Suprapubic skin (tissue), 4 donors: ENCODE data around the gene NUMA1. TPM values are rescaled to one million over a fixed set of nuclear protein-coding genes. Genes with fewer than 3 reads are reported as not detected.

ENCODE experiments used
- DNase-seq, 2 donors: peaks; one replicate each; pipeline ENCODE4 v3.0.0-alpha.2; 2019; ENCODE audit warnings: low spot score in 2 of 2
- H3K27ac ChIP-seq: fragments of 200-600 bp; sonication (generic); one replicate; pipeline ENCODE4 v1.5.1; 2019
- H3K27me3 ChIP-seq: fragments of 200-600 bp; sonication (generic); one replicate; pipeline ENCODE4 v1.5.1; 2019
- H3K36me3 ChIP-seq: fragments of 200-600 bp; sonication (generic); one replicate; pipeline ENCODE4 v1.5.1; 2019
- H3K4me1 ChIP-seq: fragments of 200-600 bp; sonication (generic); one replicate; pipeline ENCODE4 v1.5.1; 2019
- H3K4me3 ChIP-seq: fragments of 200-600 bp; sonication (generic); one replicate; pipeline ENCODE4 v1.5.1; 2019; ENCODE audit warnings: mild to moderate bottlenecking
- H3K9me3 ChIP-seq: fragments of 200-600 bp; sonication (generic); one replicate; pipeline ENCODE4 v1.5.1; 2019
- CTCF ChIP-seq, 2 donors: fragments of 200-600 bp in 1 of 2; fragments of 450-650 bp in 1 of 2; sonication (generic) in 1 of 2; IDR thresholded peaks; one replicate each; pipeline ENCODE4 v1.5.1; 2016 to 2019; ENCODE audit warnings: antibody characterized with exemption in 2 of 2, mild to moderate bottlenecking in 1 of 2, moderate library complexity in 1 of 2
- EP300 ChIP-seq: sonication (generic); formaldehyde crosslinking; IDR thresholded peaks from one replicate; pipeline ENCODE4 v1.6.1; 2017; ENCODE audit warnings: antibody characterized with exemption
- POLR2A ChIP-seq, 2 donors: fragments of 450-650 bp; IDR thresholded peaks; one replicate each; pipeline ENCODE4 v1.6.1; 2017; ENCODE audit warnings: antibody characterized with exemption in 2 of 2, mild to moderate bottlenecking in 2 of 2, moderate library complexity in 2 of 2
- POLR2AphosphoS5 ChIP-seq, 3 donors: sonication (generic); formaldehyde crosslinking; IDR thresholded peaks; one replicate each; pipeline ENCODE4 v1.6.1; 2017; ENCODE audit warnings: antibody characterized with exemption in 3 of 3
- WGBS: methylation state at CpG from one replicate; pipeline ENCODE4 v1.1.5; 2018; 5-methylcytosine and 5-hydroxymethylcytosine counted together
- total RNA-seq, 4 donors: library from RNA; depleted of rRNA; stranded (reverse); fragments of >200 nt; gene quantifications; one replicate each; pipeline ENCODE4 v1.1.0, GENCODE V29; 2016

NUMA1 gene
- total RNA-seq, 4 donors from 2014 or later: 296 to 845 (median 452) TPM

DNA sequence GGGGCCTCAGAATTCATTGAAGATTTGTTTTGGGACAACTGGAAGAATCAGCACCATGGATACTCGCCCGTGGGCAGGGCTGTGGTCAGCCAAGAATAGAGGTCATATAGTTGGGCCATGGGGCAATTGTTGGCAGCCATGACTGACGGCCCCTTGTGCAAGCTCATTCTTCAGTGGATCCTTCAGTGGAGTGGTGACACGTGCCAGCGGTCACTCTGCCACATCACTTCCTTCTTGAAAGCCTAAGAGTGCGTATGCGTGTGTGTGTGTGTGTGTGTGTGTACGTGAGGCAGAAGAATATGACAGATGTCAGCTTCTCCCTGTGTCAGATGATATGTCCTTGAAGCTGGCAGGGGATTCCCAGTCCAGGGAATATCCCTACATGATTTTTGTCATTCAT, 83.4 kb downstream of the NUMA1 start:
- DNase-seq: peak in 1 of 2 donors; percentile 61

DNA sequence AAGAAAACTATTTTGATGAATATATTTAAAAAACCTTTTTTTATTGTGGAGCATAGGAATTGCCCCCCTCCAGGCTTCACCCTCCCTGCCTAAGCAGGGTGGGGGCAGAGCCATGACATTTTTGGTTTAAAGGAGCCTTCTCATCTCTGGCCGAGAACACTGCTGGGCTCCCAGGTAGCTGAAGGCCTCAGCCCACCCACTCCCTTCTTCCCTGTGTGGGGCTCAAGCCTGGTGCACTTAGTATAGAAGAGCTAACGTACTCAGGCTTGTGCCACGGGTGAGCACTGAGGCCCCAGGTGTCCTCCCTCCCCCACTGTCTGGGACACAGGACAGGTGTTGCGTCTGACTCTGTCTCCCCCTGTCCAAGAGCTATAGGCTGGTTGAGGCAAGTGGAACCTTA, 83.8 kb downstream of the NUMA1 start:
- Histone ChIP-seq H3K4me1 (peaks cover 20% of the 10 kb centered on the region), H3K27ac (no peak overlapping the region)

More for the DNA sequence above, 83.4 kb downstream of the NUMA1 start:
- H3K9me3 ChIP-seq: no peaks in the 10 kb centered on the region
- H3K4me1 ChIP-seq: peaks cover 20% of the 10 kb centered on the region
- WGBS: 88% methylated on average over 7 of the region's 8 CpGs
- H3K36me3 ChIP-seq: peaks cover 22% of the 10 kb centered on the region
- H3K27me3 ChIP-seq: no peaks in the 10 kb centered on the region
- H3K4me3 ChIP-seq: no peak overlapping the region
- TF ChIP-seq CTCF (IDR thresholded peaks at IDR 0.05) (no peak), POLR2AphosphoS5 (IDR thresholded peaks at IDR 0.05) (no peak), EP300 (no peak), POLR2A (IDR thresholded peaks at IDR 0.05) (no peak)
- no peak overlapping the region for H3K27ac ChIP-seq

DNA sequence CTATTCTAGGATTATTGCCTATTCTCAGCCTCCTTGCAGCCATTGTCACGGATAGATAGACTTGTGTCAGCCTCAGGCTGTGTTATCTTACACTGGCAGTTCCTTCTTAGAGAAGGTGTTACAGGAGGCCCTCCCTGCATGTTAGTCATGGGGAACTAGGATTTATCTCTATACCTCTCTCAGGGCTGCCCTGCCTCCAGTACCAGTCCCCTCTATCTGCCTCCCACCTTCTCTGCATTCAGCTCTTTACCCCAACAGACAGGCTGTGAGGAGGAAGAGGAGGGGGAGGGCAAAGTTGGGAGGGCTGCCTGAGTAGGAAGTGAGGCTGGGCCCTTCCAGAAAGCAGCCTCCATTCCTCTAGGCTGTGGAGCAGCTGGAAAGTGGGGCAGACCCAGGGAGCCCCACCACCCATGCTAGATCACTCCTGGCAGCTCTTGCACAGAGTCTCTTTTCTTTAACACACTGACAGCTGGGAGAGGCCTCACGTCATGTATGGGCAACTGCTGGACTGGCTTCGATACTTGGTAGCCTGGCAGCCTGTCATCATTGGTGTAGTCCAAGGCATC, 84.5 kb downstream of the NUMA1 start:
- Histone ChIP-seq H3K4me1 (peaks cover 20% of the 10 kb centered on the region), H3K9me3 (no peaks in the 10 kb centered on the region), H3K27me3 (no peaks in the 10 kb centered on the region), H3K27ac (no peak overlapping the region), H3K4me3 (no peak overlapping the region), H3K36me3 (peaks cover 20% of the 10 kb centered on the region)
- WGBS: 78% methylated on average over 2 of the region's 3 CpGs
- TF ChIP-seq POLR2AphosphoS5 (IDR thresholded peaks at IDR 0.05): no peak
- TF ChIP-seq EP300: no peak
- no peak for TF ChIP-seq CTCF (IDR thresholded peaks at IDR 0.05)
- TF ChIP-seq POLR2A (IDR thresholded peaks at IDR 0.05): no peak
- DNase-seq: no peak

More for the DNA sequence above, 83.8 kb downstream of the NUMA1 start:
- peak in 1 of 2 donors; percentile 47 for DNase-seq
- Histone ChIP-seq H3K4me3 (no peak overlapping the region), H3K9me3 (no peaks in the 10 kb centered on the region), H3K27me3 (no peaks in the 10 kb centered on the region), H3K36me3 (peaks cover 21% of the 10 kb centered on the region)
- TF ChIP-seq CTCF (IDR thresholded peaks at IDR 0.05) (no peak), EP300 (no peak), POLR2AphosphoS5 (IDR thresholded peaks at IDR 0.05) (no peak), POLR2A (IDR thresholded peaks at IDR 0.05) (no peak)
- WGBS: 91% methylated on average over 4 of the region's 4 CpGs

DNA sequence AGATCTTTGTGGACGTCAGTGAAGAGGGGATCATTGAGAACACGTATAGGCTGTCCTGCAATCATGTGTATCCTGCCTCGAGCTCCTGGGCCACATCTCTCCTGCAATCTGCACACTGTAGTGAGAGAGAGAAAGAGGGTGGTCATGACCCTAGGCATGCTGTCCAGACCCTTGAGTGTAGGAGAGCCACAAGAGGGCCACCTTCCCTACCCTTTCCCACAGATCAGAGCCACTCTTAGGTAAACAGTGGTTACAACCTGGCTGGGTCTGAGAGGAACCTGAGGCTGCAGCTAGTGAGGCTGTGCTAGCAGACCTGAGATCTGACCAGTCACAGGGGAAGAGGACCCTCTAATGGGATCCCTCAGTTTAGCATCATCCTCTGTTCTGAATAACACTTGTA, 85.6 kb downstream of the NUMA1 start:
- no peaks in the 10 kb centered on the region for H3K27me3 ChIP-seq
- H3K4me1 ChIP-seq: peaks cover 11% of the 10 kb centered on the region
- 91% methylated on average over 3 of the region's 3 CpGs for WGBS
- H3K27ac ChIP-seq: no peak overlapping the region
- peaks cover 21% of the 10 kb centered on the region for H3K36me3 ChIP-seq
- no peak overlapping the region for H3K4me3 ChIP-seq
- TF ChIP-seq CTCF (IDR thresholded peaks at IDR 0.05) (no peak), EP300 (no peak), POLR2A (IDR thresholded peaks at IDR 0.05) (no peak), POLR2AphosphoS5 (IDR thresholded peaks at IDR 0.05) (no peak)
- H3K9me3 ChIP-seq: no peaks in the 10 kb centered on the region
- DNase-seq: no peak

DNA sequence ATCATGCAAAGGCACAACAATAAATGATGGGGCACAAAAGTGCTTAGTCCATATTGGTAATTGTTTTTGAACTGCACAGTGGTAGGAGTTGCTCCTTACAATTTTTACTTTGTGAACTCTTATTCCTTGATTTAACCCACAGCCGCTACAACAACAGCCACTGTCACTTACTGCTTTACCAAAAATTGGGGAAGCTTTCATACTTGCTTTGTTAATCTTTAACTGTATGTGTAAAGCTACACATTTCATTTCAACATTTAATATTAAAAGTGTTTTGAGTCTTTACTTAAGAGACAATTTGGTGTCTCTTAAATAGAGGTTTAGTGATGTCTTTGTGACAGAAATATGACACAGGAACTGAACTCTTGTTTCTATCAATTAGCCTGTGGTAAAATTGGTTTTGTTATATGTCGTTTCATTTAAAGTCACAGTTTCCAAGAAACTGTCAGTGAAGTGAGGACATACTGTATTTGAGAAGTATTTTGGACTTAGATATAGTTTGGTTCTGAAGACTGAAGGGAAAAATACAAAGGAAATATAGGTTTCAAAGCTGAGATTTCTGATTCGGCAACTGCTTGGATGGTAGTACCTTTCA, 88.1 kb downstream of the NUMA1 start:
- Histone ChIP-seq H3K36me3 (peaks cover 21% of the 10 kb centered on the region), H3K9me3 (no peaks in the 10 kb centered on the region), H3K4me1 (peaks cover 9% of the 10 kb centered on the region), H3K27me3 (no peaks in the 10 kb centered on the region), H3K27ac (no peak overlapping the region), H3K4me3 (no peak overlapping the region)
- 78% methylated on average over 3 of the region's 3 CpGs for WGBS
- no peak for DNase-seq
- TF ChIP-seq POLR2A (IDR thresholded peaks at IDR 0.05) (no peak), EP300 (no peak), CTCF (IDR thresholded peaks at IDR 0.05) (no peak), POLR2AphosphoS5 (IDR thresholded peaks at IDR 0.05) (no peak)
